DND-41 (cell line): ENCODE measurements around the gene FCHO2.
A peak's percentile ranks its signal among the peaks of the same experiment; 100 is the strongest.
"Not testable (repeated sequence)": the region's sequence is repeated elsewhere in the genome, so short reads cannot be mapped to it uniquely, and the experiment has no call there.

Experiments
- ATAC-seq: fragments of 200-7000 bp; cut with Tn5 transposase; 3 replicates; pipeline ENCODE4 v1.9.1; 2021; ENCODE audit warnings: low read depth; ENCODE audit not compliant: insufficient read depth
- DNase-seq: peaks from one replicate; pipeline ENCODE4 v3.0.0-alpha.2; 2020
- H2AFZ ChIP-seq: 2 replicates; pipeline ENCODE4 v1.6.0; 2012; ENCODE audit warnings: low read depth, low read length
- H3K27ac ChIP-seq: 2 replicates; pipeline ENCODE4 v1.5.1; 2012; ENCODE audit warnings: low read length, inconsistent platforms
- H3K27me3 ChIP-seq: fragments of 200-600 bp; sonication (generic); 2 replicates; pipeline ENCODE4 v1.6.0; 2012; ENCODE audit warnings: low read length, mild to moderate bottlenecking, inconsistent platforms; ENCODE audit not compliant: insufficient read depth, poor library complexity
- H3K36me3 ChIP-seq: 2 replicates; pipeline ENCODE4 v1.5.1; 2012; ENCODE audit warnings: low read length, inconsistent platforms; ENCODE audit not compliant: insufficient read depth
- H3K4me1 ChIP-seq: 2 replicates; pipeline ENCODE4 v1.5.1; 2012; ENCODE audit warnings: mild to moderate bottlenecking, low read length; ENCODE audit not compliant: insufficient read depth
- H3K4me2 ChIP-seq: 2 replicates; pipeline ENCODE4 v1.6.0; 2012; ENCODE audit warnings: mild to moderate bottlenecking, moderate library complexity, low read length, inconsistent platforms; ENCODE audit not compliant: insufficient read depth
- H3K4me3 ChIP-seq, 2 experiments: fragments of 200-600 bp in 1 of 2; shearing (Covaris generic) in 1 of 2; 2 replicates each; pipeline ENCODE4 v1.5.1; 2012 to 2016; ENCODE audit warnings: inconsistent platforms in 2 of 2, low read length in 2 of 2, mild to moderate bottlenecking in 2 of 2, low read depth in 1 of 2, moderate library complexity in 1 of 2
- H3K79me2 ChIP-seq: 2 replicates; pipeline ENCODE4 v1.6.0; 2012; ENCODE audit warnings: low read length, inconsistent platforms; ENCODE audit not compliant: insufficient read depth
- H3K9ac ChIP-seq: 2 replicates; pipeline ENCODE4 v1.6.0; 2012; ENCODE audit warnings: low read depth, mild to moderate bottlenecking, inconsistent platforms, low read length, moderate library complexity
- H3K9me3 ChIP-seq: 2 replicates; pipeline ENCODE4 v1.5.1; 2012; ENCODE audit warnings: low read length, moderate library complexity, mild to moderate bottlenecking, inconsistent platforms; ENCODE audit not compliant: insufficient read depth, severe bottlenecking
- H4K20me1 ChIP-seq: 2 replicates; pipeline ENCODE4 v1.6.0; 2012; ENCODE audit warnings: low read length; ENCODE audit not compliant: insufficient read depth
- EZH2 ChIP-seq: IDR thresholded peaks from 3 replicates; pipeline ENCODE4 v1.6.1; 2012; ENCODE audit warnings: borderline replicate concordance, low read depth, mild to moderate bottlenecking, moderate library complexity, low read length, inconsistent platforms; ENCODE audit not compliant: severe bottlenecking
- TF ChIP-seq, protein P1 (sequence below): IDR thresholded peaks from 2 replicates; pipeline ENCODE4 v1.5.1; 2012; ENCODE audit warnings: borderline replicate concordance, low read length, moderate library complexity, mild to moderate bottlenecking; ENCODE audit not compliant: poor library complexity, severe bottlenecking; ENCODE audit errors: extremely low read depth

Gene FCHO2

GRCh38 chr5:72956324-72957140 is 691 bp downstream of the FCHO2 start:
- H3K4me1 ChIP-seq: peaks cover 7% of the 10 kb centered on the region; the same call in 1 of the 2 replicates
- no peak for ATAC-seq
- peak overlapping the region; percentile 40; the same call in 1 of the 2 replicates for H3K9ac ChIP-seq
- H3K27ac ChIP-seq: no peak overlapping the region
- H3K36me3 ChIP-seq: no peaks in the 10 kb centered on the region
- H3K27me3 ChIP-seq: peaks cover 8% of the 10 kb centered on the region
- H3K9me3 ChIP-seq: no peaks in the 10 kb centered on the region
- H3K79me2 ChIP-seq: no peaks in the 10 kb centered on the region
- no peak for DNase-seq
- TF ChIP-seq, protein P1, sequence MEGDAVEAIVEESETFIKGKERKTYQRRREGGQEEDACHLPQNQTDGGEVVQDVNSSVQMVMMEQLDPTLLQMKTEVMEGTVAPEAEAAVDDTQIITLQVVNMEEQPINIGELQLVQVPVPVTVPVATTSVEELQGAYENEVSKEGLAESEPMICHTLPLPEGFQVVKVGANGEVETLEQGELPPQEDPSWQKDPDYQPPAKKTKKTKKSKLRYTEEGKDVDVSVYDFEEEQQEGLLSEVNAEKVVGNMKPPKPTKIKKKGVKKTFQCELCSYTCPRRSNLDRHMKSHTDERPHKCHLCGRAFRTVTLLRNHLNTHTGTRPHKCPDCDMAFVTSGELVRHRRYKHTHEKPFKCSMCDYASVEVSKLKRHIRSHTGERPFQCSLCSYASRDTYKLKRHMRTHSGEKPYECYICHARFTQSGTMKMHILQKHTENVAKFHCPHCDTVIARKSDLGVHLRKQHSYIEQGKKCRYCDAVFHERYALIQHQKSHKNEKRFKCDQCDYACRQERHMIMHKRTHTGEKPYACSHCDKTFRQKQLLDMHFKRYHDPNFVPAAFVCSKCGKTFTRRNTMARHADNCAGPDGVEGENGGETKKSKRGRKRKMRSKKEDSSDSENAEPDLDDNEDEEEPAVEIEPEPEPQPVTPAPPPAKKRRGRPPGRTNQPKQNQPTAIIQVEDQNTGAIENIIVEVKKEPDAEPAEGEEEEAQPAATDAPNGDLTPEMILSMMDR: no peak
- no peak for TF ChIP-seq EZH2
- no peaks in the 10 kb centered on the region for H4K20me1 ChIP-seq
- peak overlapping the region in 1 of 2 experiments; percentile 46; a peak in 1 of 4 replicates for H3K4me3 ChIP-seq
- H2AFZ ChIP-seq: no peak overlapping the region
- H3K4me2 ChIP-seq: peak overlapping the region; percentile 60; the same call in 1 of the 2 replicates

DNA sequence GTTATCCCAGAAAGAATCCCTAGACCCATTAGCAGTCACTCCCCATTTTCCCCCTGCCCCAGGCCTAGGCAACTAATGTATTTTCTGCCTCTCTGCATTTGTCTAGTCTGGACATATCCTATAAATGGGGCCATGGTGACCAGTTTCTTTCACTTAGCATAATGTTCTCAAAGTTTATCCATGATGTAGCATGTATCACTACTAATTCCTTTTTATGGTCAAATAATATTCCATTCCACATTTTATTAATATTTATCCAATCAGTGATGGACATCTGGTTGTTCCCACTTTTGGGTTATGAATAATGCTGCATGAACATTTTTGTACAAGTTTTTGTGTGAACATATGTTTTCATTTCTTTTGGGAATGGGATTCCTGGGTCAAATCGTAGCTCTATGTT is 1.5 kb downstream of the FCHO2 start:
- Histone ChIP-seq H4K20me1 (no peaks in the 10 kb centered on the region), H3K79me2 (no peaks in the 10 kb centered on the region), H3K4me1 (peaks cover 7% of the 10 kb centered on the region; the same call in 1 of the 2 replicates), H3K4me3 (no peak overlapping the region), H3K4me2 (no peak overlapping the region), H2AFZ (no peak overlapping the region), H3K36me3 (no peaks in the 10 kb centered on the region), H3K9me3 (no peaks in the 10 kb centered on the region), H3K27ac (no peak overlapping the region), H3K27me3 (peaks cover 8% of the 10 kb centered on the region), H3K9ac (no peak overlapping the region)
- ATAC-seq (no peak), DNase-seq (no peak)
- TF ChIP-seq, protein P1: no peak
- TF ChIP-seq EZH2: no peak

GRCh38 chr5:72959257-72959656 is 3.4 kb downstream of the FCHO2 start:
- ATAC-seq: no peak
- no peak overlapping the region for H2AFZ ChIP-seq

DNA sequence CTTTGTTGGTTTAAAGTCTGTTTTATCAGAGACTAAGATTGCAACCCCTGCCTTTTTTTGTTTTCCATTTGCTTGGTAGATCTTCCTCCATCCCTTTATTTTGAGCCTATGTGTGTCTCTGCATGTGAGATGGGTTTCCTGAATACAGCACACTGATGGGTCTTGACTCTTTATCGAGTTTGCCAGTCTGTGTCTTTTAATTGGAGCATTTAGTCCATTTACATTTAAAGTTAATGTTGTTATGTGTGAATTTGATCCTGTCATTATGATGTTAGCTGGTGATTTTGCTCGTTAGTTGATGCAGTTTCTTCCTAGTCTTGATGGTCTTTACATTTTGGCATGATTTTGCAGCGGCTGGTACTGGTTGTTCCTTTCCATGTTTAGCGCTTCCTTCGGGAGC is 18.6 kb downstream of the FCHO2 start:
- ATAC-seq, H4K20me1 ChIP-seq, H3K9ac ChIP-seq, H3K27me3 ChIP-seq, H3K4me1 ChIP-seq, DNase-seq, H3K4me2 ChIP-seq, H2AFZ ChIP-seq, H3K4me3 ChIP-seq, H3K36me3 ChIP-seq, H3K27ac ChIP-seq, H3K9me3 ChIP-seq, H3K79me2 ChIP-seq: not testable (repeated sequence)

More at GRCh38 chr5:72959257-72959656, 3.4 kb downstream of the FCHO2 start:
- no peak overlapping the region for H3K4me3 ChIP-seq
- no peaks in the 10 kb centered on the region for H4K20me1 ChIP-seq
- no peak overlapping the region for H3K4me2 ChIP-seq
- H3K27me3 ChIP-seq: peaks cover 8% of the 10 kb centered on the region
- DNase-seq: no peak
- no peak overlapping the region for H3K9ac ChIP-seq
- no peaks in the 10 kb centered on the region for H3K9me3 ChIP-seq
- no peak for TF ChIP-seq EZH2
- TF ChIP-seq, protein P1: no peak
- no peaks in the 10 kb centered on the region for H3K79me2 ChIP-seq
- peaks cover 7% of the 10 kb centered on the region; the same call in 1 of the 2 replicates for H3K4me1 ChIP-seq
- no peaks in the 10 kb centered on the region for H3K36me3 ChIP-seq
- no peak overlapping the region for H3K27ac ChIP-seq

GRCh38 chr5:72976810-72977209 is 21.0 kb downstream of the FCHO2 start:
- H3K79me2 ChIP-seq, DNase-seq, H3K4me1 ChIP-seq, ATAC-seq, H4K20me1 ChIP-seq, H3K9ac ChIP-seq, H3K36me3 ChIP-seq, H3K27ac ChIP-seq, H3K4me3 ChIP-seq, H3K9me3 ChIP-seq, H3K4me2 ChIP-seq, H3K27me3 ChIP-seq, H2AFZ ChIP-seq: not testable (repeated sequence)
